Liver (tissue), 9 donors: ENCODE data around the gene DUSP3. TPM values are rescaled to one million over a fixed set of nuclear protein-coding genes. Genes with fewer than 3 reads are reported as not detected.

Experiments used
- DNase-seq: peaks from one replicate; pipeline ENCODE4 v3.0.0-alpha.2; 2017; ENCODE audit warnings: low spot score
- H3K27ac ChIP-seq, 2 donors: one replicate each; pipeline ENCODE4 v1.7.0; 2013; ENCODE audit warnings: inconsistent platforms in 2 of 2, low read length in 2 of 2, control low read depth in 1 of 2, low read depth in 1 of 2, mild to moderate bottlenecking in 1 of 2
- H3K27me3 ChIP-seq, 4 donors: one replicate each; pipeline versions ENCODE4 v1.6.1 to v1.7.0; 2013; ENCODE audit warnings: low read length in 3 of 4, inconsistent platforms in 1 of 4, mild to moderate bottlenecking in 1 of 4, moderate library complexity in 1 of 4; ENCODE audit not compliant: control insufficient read depth in 4 of 4, insufficient read depth in 4 of 4
- H3K36me3 ChIP-seq, 4 donors: one replicate each; pipeline versions ENCODE4 v1.6.1 to v1.7.0; 2013; ENCODE audit warnings: low read length in 3 of 4, mild to moderate bottlenecking in 3 of 4, low read depth in 1 of 4, moderate library complexity in 1 of 4; ENCODE audit not compliant: control insufficient read depth in 4 of 4, insufficient read depth in 3 of 4
- H3K4me1 ChIP-seq, 4 donors: one replicate each; pipeline versions ENCODE4 v1.6.1 to v1.7.0; 2013; ENCODE audit warnings: low read length in 3 of 4, mild to moderate bottlenecking in 3 of 4, moderate library complexity in 1 of 4; ENCODE audit not compliant: control insufficient read depth in 4 of 4, insufficient read depth in 4 of 4
- H3K4me3 ChIP-seq, 3 donors: one replicate each; pipeline versions ENCODE4 v1.6.1 to v1.7.0; 2013; ENCODE audit warnings: low read length in 3 of 3, control low read depth in 1 of 3, low read depth in 1 of 3, mild to moderate bottlenecking in 1 of 3
- H3K9ac ChIP-seq, 2 donors: one replicate each; pipeline ENCODE4 v1.7.0; 2013; ENCODE audit warnings: low read length in 2 of 2, mild to moderate bottlenecking in 2 of 2, moderate library complexity in 2 of 2, control low read depth in 1 of 2, low read depth in 1 of 2
- H3K9me3 ChIP-seq, 4 donors: one replicate each; pipeline versions ENCODE4 v1.6.1 to v1.7.0; 2013; ENCODE audit warnings: low read length in 3 of 4; ENCODE audit not compliant: control insufficient read depth in 4 of 4
- ATF3 ChIP-seq: IDR thresholded peaks from 2 replicates; pipeline ENCODE4 v1.6.1; 2016; ENCODE audit warnings: antibody characterized with exemption
- CTCF ChIP-seq: fragments of 150-350 bp; IDR thresholded peaks from 2 replicates; pipeline ENCODE4 v1.5.1; 2017; ENCODE audit warnings: improper control_type of control experiment, low read depth, low read length; ENCODE audit not compliant: missing input control
- EGR1 ChIP-seq, 2 donors: IDR thresholded peaks; 2 replicates each; pipeline ENCODE4 v1.6.1; 2016 to 2018; ENCODE audit warnings: antibody characterized with exemption in 2 of 2, low read depth in 2 of 2
- FOXA1 ChIP-seq: IDR thresholded peaks from 2 replicates; pipeline ENCODE4 v1.6.1; 2016; ENCODE audit warnings: antibody characterized with exemption
- FOXA2 ChIP-seq: IDR thresholded peaks from 2 replicates; pipeline ENCODE4 v1.6.1; 2016; ENCODE audit warnings: antibody characterized with exemption
- HNF4A ChIP-seq, 2 donors: conservative IDR thresholded peaks; 2 replicates each; pipeline ENCODE4 v1.6.1; 2016; ENCODE audit warnings: antibody characterized with exemption in 2 of 2, mild to moderate bottlenecking in 2 of 2
- HNF4G ChIP-seq: IDR thresholded peaks from 2 replicates; pipeline ENCODE4 v1.6.1; 2016; ENCODE audit warnings: antibody characterized with exemption
- JUND ChIP-seq, 2 donors: IDR thresholded peaks; 2 replicates each; pipeline ENCODE4 v1.6.1; 2016; ENCODE audit warnings: antibody characterized with exemption in 2 of 2
- MAX ChIP-seq: IDR thresholded peaks from 2 replicates; pipeline ENCODE4 v1.6.1; 2016; ENCODE audit warnings: antibody characterized with exemption
- NR2F2 ChIP-seq: IDR thresholded peaks from 2 replicates; pipeline ENCODE4 v1.6.1; 2016; ENCODE audit warnings: antibody characterized with exemption
- RAD21 ChIP-seq, 2 donors: IDR thresholded peaks; 2 replicates each; pipeline ENCODE4 v1.6.1; 2016; ENCODE audit warnings: antibody characterized with exemption in 2 of 2, mild to moderate bottlenecking in 2 of 2
- REST ChIP-seq: IDR thresholded peaks from 2 replicates; pipeline ENCODE4 v1.6.1; 2016; ENCODE audit warnings: antibody characterized with exemption, mild to moderate bottlenecking
- RXRA ChIP-seq, 2 donors: IDR thresholded peaks; 2 replicates each; pipeline ENCODE4 v1.6.1; 2017 to 2018; ENCODE audit warnings: antibody characterized with exemption in 2 of 2, mild to moderate bottlenecking in 1 of 2
- SP1 ChIP-seq: IDR thresholded peaks from 2 replicates; pipeline ENCODE4 v1.6.1; 2018; ENCODE audit warnings: antibody characterized with exemption, mild to moderate bottlenecking
- TAF1 ChIP-seq: conservative IDR thresholded peaks from 2 replicates; pipeline ENCODE4 v1.6.1; 2016; ENCODE audit warnings: antibody characterized with exemption, mild to moderate bottlenecking
- YY1 ChIP-seq: IDR thresholded peaks from 2 replicates; pipeline ENCODE4 v1.6.1; 2016; ENCODE audit warnings: antibody characterized with exemption, mild to moderate bottlenecking
- ZBTB33 ChIP-seq: IDR thresholded peaks from 2 replicates; pipeline ENCODE4 v1.6.1; 2016; ENCODE audit warnings: antibody characterized with exemption
- WGBS: extraction: QIAGEN DNeasy Blood & Tissue Kit; methylation state at CpG from one replicate; pipeline ENCODE4 v1.1.7; 2013; 5-methylcytosine and 5-hydroxymethylcytosine counted together
- polyA plus RNA-seq, 2 donors: library from polyadenylated mRNA; stranded (reverse) in 1 of 2; unstranded in 1 of 2; fragments of 200-250 nt in 1 of 2; fragments of >200 nt in 1 of 2; fragmentation: Nextera tagmentation in 1 of 2; extraction: Ambion mirVana in 1 of 2; gene quantifications; one replicate each; pipeline versions ENCODE4 v1.2.1 to v1.2.3, GENCODE V29; 2013 to 2015
- total RNA-seq, 2 donors: library from RNA; depleted of rRNA; stranded (reverse); fragments of >200 nt; gene quantifications; one replicate each; pipeline ENCODE4 v1.2.3, GENCODE V29; 2014
- donor health status: healthy.
- donor health status: healthy.
- donor health status: healthy.
- donor health status: healthy.
- donor health status: healthy.

DUSP3 gene
- total and polyA plus RNA-seq, 4 donors: 30.4 to 104 (median 60.8) TPM

- no peak overlapping the region for H3K27ac ChIP-seq
- DNase-seq: no peak
- no peak overlapping the region for H3K4me3 ChIP-seq
- peaks cover 0 to 32% (median 20%) of the 10 kb centered on the region in 4 donors for H3K36me3 ChIP-seq
- H3K27me3 ChIP-seq: no peaks in the 10 kb centered on the region
- no peak overlapping the region for H3K9ac ChIP-seq
- no peak for TF ChIP-seq RXRA (IDR thresholded peaks at IDR 0.05)
- TF ChIP-seq RAD21 (IDR thresholded peaks at IDR 0.05): no peak
- no peak for TF ChIP-seq FOXA2
- TF ChIP-seq TAF1: no peak
- no peak for TF ChIP-seq NR2F2
- TF ChIP-seq ATF3: no peak
- no peak for TF ChIP-seq MAX
- TF ChIP-seq REST: no peak
- TF ChIP-seq YY1: no peak
- TF ChIP-seq ZBTB33: no peak
- TF ChIP-seq SP1: no peak
- TF ChIP-seq EGR1 (IDR thresholded peaks at IDR 0.05; ENCODE audit: low read depth in 2 of 2): no peak
- TF ChIP-seq HNF4G: no peak
- TF ChIP-seq FOXA1: no peak
- TF ChIP-seq HNF4A (conservative IDR thresholded peaks at IDR 0.05): no peak
- no peak for TF ChIP-seq JUND (IDR thresholded peaks at IDR 0.05)
- TF ChIP-seq CTCF: no peak
- 89% methylated on average over 6 of the region's 6 CpGs for WGBS
- H3K4me1 ChIP-seq: peaks cover 2 to 32% (median 15%) of the 10 kb centered on the region in 4 donors
- no peaks in the 10 kb centered on the region for H3K9me3 ChIP-seq
Observed at GRCh38 chr17:43767053-43767712, 11.6 kb downstream of the DUSP3 start.
